AG09319 (cell line): ENCODE measurements around the gene ASB5.
"Not testable (repeated sequence)": the region's sequence is repeated elsewhere in the genome, so short reads cannot be mapped to it uniquely, and the experiment has no call there.

Experiments
- DNase-seq: peaks from one replicate; pipeline ENCODE4 v3.0.0-alpha.2; 2010; ENCODE audit warnings: low read depth; ENCODE audit errors: extremely low read depth
- TF ChIP-seq, protein P1 (sequence below): IDR thresholded peaks from 2 replicates; pipeline ENCODE4 v1.5.1; 2011; ENCODE audit warnings: low read depth, mild to moderate bottlenecking, inconsistent platforms, low read length, moderate library complexity

ASB5 gene

DNA sequence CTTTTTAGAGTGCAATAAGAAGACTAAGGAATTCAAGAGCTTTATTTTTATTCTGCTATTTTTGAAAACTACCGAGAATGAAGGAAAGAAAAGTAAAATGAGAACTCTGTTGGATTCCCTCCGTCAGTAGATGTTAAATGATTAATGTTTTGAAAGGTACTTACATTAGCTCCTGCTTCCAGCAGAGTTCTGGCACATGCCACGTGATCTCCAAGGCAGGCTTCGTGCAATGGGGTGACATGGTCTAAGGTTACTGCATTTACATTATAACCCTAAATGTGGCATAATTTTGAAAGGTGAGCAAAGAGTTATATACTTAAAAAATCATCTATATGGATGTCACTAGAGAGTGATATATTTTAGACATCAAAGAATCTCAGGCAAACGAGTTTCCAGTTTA, 46.9 kb downstream of the ASB5 start:
- TF ChIP-seq, protein P1, sequence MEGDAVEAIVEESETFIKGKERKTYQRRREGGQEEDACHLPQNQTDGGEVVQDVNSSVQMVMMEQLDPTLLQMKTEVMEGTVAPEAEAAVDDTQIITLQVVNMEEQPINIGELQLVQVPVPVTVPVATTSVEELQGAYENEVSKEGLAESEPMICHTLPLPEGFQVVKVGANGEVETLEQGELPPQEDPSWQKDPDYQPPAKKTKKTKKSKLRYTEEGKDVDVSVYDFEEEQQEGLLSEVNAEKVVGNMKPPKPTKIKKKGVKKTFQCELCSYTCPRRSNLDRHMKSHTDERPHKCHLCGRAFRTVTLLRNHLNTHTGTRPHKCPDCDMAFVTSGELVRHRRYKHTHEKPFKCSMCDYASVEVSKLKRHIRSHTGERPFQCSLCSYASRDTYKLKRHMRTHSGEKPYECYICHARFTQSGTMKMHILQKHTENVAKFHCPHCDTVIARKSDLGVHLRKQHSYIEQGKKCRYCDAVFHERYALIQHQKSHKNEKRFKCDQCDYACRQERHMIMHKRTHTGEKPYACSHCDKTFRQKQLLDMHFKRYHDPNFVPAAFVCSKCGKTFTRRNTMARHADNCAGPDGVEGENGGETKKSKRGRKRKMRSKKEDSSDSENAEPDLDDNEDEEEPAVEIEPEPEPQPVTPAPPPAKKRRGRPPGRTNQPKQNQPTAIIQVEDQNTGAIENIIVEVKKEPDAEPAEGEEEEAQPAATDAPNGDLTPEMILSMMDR, result no peak
- DNase-seq, result no peak

DNA sequence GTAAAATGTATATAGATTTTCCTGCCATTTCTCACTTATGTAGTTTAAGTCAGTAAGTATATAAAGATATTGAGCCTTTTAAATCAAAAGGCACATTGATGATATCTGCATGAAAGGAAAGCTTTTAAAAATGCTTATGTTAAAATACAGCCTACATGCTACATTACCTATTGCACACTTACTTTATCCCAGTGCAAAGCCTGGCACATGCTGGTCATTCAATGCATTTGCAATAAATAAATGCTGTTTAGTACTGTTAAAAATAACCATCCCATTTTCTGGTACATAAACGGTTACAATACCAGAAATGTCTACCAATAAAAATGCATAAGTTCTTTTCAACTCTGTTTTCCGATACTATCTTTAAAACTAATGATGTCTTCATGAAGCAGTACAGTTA, 51.5 kb downstream of the ASB5 start:
- no peak for DNase-seq
- TF ChIP-seq, protein P1, result no peak

DNA sequence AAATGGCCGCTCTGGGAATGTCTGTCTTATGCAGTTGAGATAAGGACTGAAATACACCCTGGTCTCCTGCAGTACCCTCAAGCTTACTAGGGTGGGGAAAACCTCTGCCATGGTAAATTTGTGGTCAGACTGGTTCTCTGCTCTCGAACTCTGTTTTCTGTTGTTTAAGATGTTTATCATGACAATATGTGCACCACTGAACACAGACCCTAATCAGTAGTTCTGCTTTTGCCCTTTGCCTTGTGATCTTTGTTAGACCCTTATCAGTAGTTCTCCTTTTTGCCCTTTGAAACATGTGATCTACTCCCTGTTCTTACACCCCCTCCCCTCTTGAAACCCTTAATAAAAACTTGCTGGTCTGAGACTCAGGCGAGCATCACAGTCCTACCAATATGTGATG, 56.7 kb downstream of the ASB5 start:
- not testable (repeated sequence) for DNase-seq

DNA sequence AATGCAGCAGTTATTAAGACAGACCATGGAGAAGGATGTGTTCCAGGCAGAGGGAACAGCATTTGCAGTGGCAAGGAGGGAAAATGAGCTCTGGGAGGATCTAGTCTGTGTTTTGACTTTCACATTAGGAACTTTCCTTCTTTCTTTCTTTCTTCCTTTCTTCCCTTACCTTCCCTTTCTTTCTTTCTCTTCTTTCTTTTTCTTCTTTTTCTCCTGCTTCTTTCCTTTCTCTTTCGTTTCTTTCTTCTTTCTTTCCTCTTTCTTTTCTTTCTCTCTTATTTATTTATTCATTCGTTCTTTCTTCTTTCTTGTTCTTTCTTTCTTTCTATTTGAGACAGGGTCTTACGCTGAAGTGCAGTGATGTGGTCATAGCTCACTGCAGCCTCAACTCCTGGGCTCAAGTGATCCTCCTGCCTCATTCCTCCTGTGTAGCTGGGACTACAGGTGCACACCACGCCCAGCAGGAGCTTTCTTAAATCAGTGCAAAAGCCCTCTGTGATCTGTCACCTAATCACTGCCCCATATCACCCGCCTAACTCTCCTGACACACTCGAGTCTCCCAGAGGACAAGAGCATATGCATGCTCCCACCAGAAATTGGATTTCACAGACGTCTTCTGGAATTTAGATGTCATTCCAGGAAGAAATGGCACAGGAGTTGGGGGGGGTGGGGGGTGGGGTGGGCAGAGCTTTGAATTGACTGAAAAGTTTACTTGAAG, 58.3 kb downstream of the ASB5 start:
- DNase-seq, result no peak
- TF ChIP-seq, protein P1, result no peak

DNA sequence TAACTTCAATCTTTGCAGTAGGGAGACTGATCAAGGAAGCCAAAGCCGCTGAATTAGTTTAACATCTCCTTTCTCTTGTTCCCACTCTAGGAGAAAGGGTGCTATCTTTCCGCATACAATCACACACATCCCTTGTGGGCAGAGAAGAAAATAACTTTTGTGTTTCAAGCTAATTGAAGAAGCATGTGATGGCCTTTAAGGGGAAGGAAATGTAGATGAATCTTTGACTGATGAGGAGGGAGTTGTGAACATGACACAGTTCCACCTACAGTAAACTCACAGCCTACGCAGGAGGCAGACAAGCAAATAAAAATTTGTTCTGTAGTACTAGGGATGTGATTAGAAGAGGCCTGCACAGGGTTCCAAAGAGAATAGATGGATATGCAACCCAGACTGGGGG, 58.9 kb downstream of the ASB5 start:
- DNase-seq, result no peak
- TF ChIP-seq, protein P1, result no peak

- TF ChIP-seq, protein P1, result no peak
- no peak for DNase-seq
These were observed 59.5 kb downstream of the ASB5 start for GRCh38 chr4:176209535-176209934.

- TF ChIP-seq, protein P1, result no peak
- no peak for DNase-seq
These were observed 61.2 kb downstream of the ASB5 start for GRCh38 chr4:176207839-176208238.

- TF ChIP-seq, protein P1, result no peak
- DNase-seq, result no peak
These were observed 63.7 kb downstream of the ASB5 start for GRCh38 chr4:176205299-176205698.
